Peyer's patch (tissue), 4 donors: Measurements from ENCODE around the gene LRTM2. TPM values are rescaled to one million over a fixed set of nuclear protein-coding genes. Genes with fewer than 3 reads are reported as not detected.

ENCODE experiments used
- DNase-seq, 3 donors: peaks; one replicate each; pipeline ENCODE4 v3.0.0-alpha.2; 2017 to 2019
- H3K27ac ChIP-seq, 4 donors: fragments of 200-600 bp; sonication (generic); one replicate each; pipeline ENCODE4 v1.5.1; 2016 to 2019
- H3K27me3 ChIP-seq, 2 donors: fragments of 200-600 bp; sonication (generic); one replicate each; pipeline ENCODE4 v1.5.1; 2019
- H3K36me3 ChIP-seq, 3 donors: fragments of 200-600 bp; sonication (generic); one replicate each; pipeline ENCODE4 v1.5.1; 2016 to 2019
- H3K4me1 ChIP-seq, 4 donors: fragments of 200-600 bp; sonication (generic); one replicate each; pipeline ENCODE4 v1.5.1; 2016 to 2019
- H3K4me3 ChIP-seq, 4 donors: fragments of 200-600 bp; sonication (generic); 1 replicate in 3 of 4; 2 replicates in 1 of 4; pipeline ENCODE4 v1.5.1; 2016 to 2019; ENCODE audit warnings: mild to moderate bottlenecking in 1 of 4
- H3K9me3 ChIP-seq, 4 donors: fragments of 200-600 bp; sonication (generic); one replicate each; pipeline ENCODE4 v1.5.1; 2016 to 2019; ENCODE audit warnings: mild to moderate bottlenecking in 1 of 4
- CTCF ChIP-seq, 6 experiments: fragments of 450-650 bp in 4 of 6; fragments of 200-600 bp in 2 of 6; sonication (generic) in 1 of 6; IDR thresholded peaks; one replicate each; pipeline ENCODE4 v1.5.1; 2017 to 2019; ENCODE audit warnings: antibody characterized with exemption in 6 of 6, mild to moderate bottlenecking in 3 of 6, moderate library complexity in 1 of 6
- POLR2A ChIP-seq, 2 donors: fragments of 450-650 bp; IDR thresholded peaks; one replicate each; pipeline ENCODE4 v1.5.1; 2017; ENCODE audit warnings: antibody characterized with exemption in 2 of 2, mild to moderate bottlenecking in 2 of 2, moderate library complexity in 2 of 2
- total RNA-seq, 4 donors: library from RNA; depleted of rRNA; stranded (reverse); fragments of >200 nt; gene quantifications; one replicate each; pipeline ENCODE4 v1.1.0, GENCODE V29; 2016

Gene LRTM2
- total RNA-seq, 4 donors from 2014 or later = not detected

GRCh38 chr12:1882850-1883470 lies 62.6 kb downstream of the LRTM2 start:
- H3K27ac ChIP-seq = no peak overlapping the region
- no peaks in the 10 kb centered on the region for H3K27me3 ChIP-seq
- no peak for DNase-seq
- H3K36me3 ChIP-seq = no peaks in the 10 kb centered on the region
- no peak overlapping the region for H3K4me3 ChIP-seq
- H3K4me1 ChIP-seq = no peaks in the 10 kb centered on the region
- no peak for TF ChIP-seq CTCF (IDR thresholded peaks at IDR 0.05)
- TF ChIP-seq POLR2A (IDR thresholded peaks at IDR 0.05) = no peak
- no peaks in the 10 kb centered on the region for H3K9me3 ChIP-seq

- Histone ChIP-seq H3K4me1 (no peaks in the 10 kb centered on the region), H3K4me3 (no peak overlapping the region), H3K27me3 (no peaks in the 10 kb centered on the region), H3K9me3 (no peaks in the 10 kb centered on the region), H3K36me3 (no peaks in the 10 kb centered on the region), H3K27ac (no peak overlapping the region)
- DNase-seq = no peak
- no peak for TF ChIP-seq CTCF (IDR thresholded peaks at IDR 0.05)
- no peak for TF ChIP-seq POLR2A (IDR thresholded peaks at IDR 0.05)
Measured at GRCh38 chr12:1883513-1883912, 63.1 kb downstream of the LRTM2 start.

GRCh38 chr12:1884651-1885050 lies 64.3 kb downstream of the LRTM2 start:
- Histone ChIP-seq H3K27ac (no peak overlapping the region), H3K27me3 (no peaks in the 10 kb centered on the region), H3K9me3 (no peaks in the 10 kb centered on the region), H3K4me1 (no peaks in the 10 kb centered on the region), H3K36me3 (no peaks in the 10 kb centered on the region), H3K4me3 (no peak overlapping the region)
- DNase-seq = no peak
- TF ChIP-seq CTCF (IDR thresholded peaks at IDR 0.05) = no peak
- TF ChIP-seq POLR2A (IDR thresholded peaks at IDR 0.05) = no peak

GRCh38 chr12:1885082-1885596 lies 64.8 kb downstream of the LRTM2 start:
- DNase-seq = no peak
- H3K27ac ChIP-seq = no peak overlapping the region
- no peak overlapping the region for H3K4me3 ChIP-seq
- H3K27me3 ChIP-seq = no peaks in the 10 kb centered on the region
- TF ChIP-seq CTCF (IDR thresholded peaks at IDR 0.05) (no peak), POLR2A (IDR thresholded peaks at IDR 0.05) (no peak)
- no peaks in the 10 kb centered on the region for H3K36me3 ChIP-seq
- H3K9me3 ChIP-seq = no peaks in the 10 kb centered on the region
- no peaks in the 10 kb centered on the region for H3K4me1 ChIP-seq

- Histone ChIP-seq H3K9me3 (peaks cover 0 to 3% (median 0%) of the 10 kb centered on the region in 4 donors), H3K27me3 (no peaks in the 10 kb centered on the region), H3K4me3 (no peak overlapping the region), H3K4me1 (no peaks in the 10 kb centered on the region), H3K27ac (no peak overlapping the region), H3K36me3 (no peaks in the 10 kb centered on the region)
- TF ChIP-seq CTCF (IDR thresholded peaks at IDR 0.05) (no peak), POLR2A (IDR thresholded peaks at IDR 0.05) (no peak)
- no peak for DNase-seq
Measured at GRCh38 chr12:1885599-1886245, 65.4 kb downstream of the LRTM2 start.

Other genes starting within 250 kb of the LRTM2 start
- 10 to 100 TPM in 3 of 4 donors, 1 to 10 TPM in 1; 6.3 to 20.4 (median 12.7) TPM for gene FBXL14, start 226.0 kb upstream of the LRTM2 start, total RNA-seq
- 1 to 10 TPM in 1 of 4 donors, under 1 TPM in 2, not detected in 1; 0.53 to 9.1 (median 0.94) TPM for gene WNT5B, start 191.3 kb upstream of the LRTM2 start, total RNA-seq
- gene ADIPOR2, start 129.5 kb upstream of the LRTM2 start, total RNA-seq = 10 to 100 TPM; 26.4 to 89.1 (median 73.9) TPM
- gene CACNA2D4, start 98.1 kb downstream of the LRTM2 start, total RNA-seq = 10 to 100 TPM in 2 of 4 donors, 1 to 10 TPM in 2; 9.5 to 19.3 (median 12.3) TPM
- 10 to 100 TPM; 14.7 to 54.5 (median 18.6) TPM for gene DCP1B, start 183.9 kb downstream of the LRTM2 start, total RNA-seq
- 10 to 100 TPM in 3 of 4 donors, 1 to 10 TPM in 1; 9.7 to 42.1 (median 18.1) TPM for gene CACNA1C, start 232.4 kb downstream of the LRTM2 start, total RNA-seq